AML-193 (cell line): ENCODE measurements around the gene LENEP.

ENCODE experiments used
- DNase-seq, 2 experiments: peaks; one replicate each; lab custom pipeline; 2025; lab: John Stamatoyannopoulos, UW

LENEP gene

GRCh38 chr1:154993572-154994268 lies at the start of gene LENEP:
LENEP (plus strand) TSS chr1:154993586; CDS start chr1:154993608, 22 bp downstream.
- no peak for DNase-seq

GRCh38 chr1:154943649-154944400 lies 49.6 kb upstream of the LENEP start:
- peak; percentile 57 to 67 for DNase-seq

- no peak for DNase-seq
Observed at GRCh38 chr1:154944401-154945159, 48.8 kb upstream of the LENEP start.

GRCh38 chr1:154945160-154945961 lies 48.0 kb upstream of the LENEP start:
- no peak for DNase-seq

DNA sequence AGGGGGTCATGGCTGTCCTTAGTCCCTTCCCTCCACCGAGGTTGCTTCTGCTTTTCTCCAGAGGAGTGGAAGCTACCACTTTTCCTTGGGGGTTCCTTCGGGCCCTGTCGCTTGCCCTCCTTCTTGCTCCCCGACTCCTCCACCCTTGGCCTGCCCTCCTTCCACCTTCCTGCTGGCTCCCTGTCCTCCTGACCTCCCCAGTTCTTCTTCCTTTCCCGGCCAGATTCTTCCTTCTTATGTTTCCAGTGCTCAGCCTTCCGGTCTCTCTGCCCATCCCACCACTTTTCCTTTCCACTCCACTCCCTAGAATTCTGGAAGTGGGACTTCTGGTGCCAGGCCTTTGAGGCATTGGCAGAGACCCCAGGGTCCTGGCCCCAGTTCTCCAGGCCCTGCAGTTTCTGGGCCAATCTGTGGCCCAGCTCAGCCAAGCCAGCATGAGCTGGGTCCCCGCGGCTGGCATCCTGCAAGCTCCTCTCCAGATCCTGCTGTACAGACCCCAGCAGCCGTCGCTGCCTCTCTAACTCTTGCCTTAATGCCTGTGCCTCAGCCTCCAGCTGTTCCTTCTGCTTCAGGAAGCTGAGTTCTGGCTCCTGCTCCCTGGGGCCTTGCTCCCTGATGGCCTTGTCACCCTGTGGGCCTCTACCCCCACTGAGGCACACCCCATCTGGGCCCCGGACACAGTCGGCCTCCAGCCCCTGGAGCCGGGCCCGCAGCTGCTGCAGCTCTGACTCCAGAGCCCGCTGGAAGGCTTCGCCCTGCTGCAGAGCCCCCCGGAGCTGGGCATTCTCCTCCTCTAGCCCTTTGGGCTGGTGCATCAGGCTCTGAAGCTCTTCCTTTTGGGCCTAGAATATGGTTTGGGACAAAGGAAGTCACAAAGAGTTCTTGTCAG lies 47.2 kb upstream of the LENEP start:
- no peak for DNase-seq

GRCh38 chr1:154948079-154948478 lies 45.3 kb upstream of the LENEP start:
- DNase-seq, result no peak

- DNase-seq, result no peak
Observed at GRCh38 chr1:154951901-154952657, 41.3 kb upstream of the LENEP start.

DNA sequence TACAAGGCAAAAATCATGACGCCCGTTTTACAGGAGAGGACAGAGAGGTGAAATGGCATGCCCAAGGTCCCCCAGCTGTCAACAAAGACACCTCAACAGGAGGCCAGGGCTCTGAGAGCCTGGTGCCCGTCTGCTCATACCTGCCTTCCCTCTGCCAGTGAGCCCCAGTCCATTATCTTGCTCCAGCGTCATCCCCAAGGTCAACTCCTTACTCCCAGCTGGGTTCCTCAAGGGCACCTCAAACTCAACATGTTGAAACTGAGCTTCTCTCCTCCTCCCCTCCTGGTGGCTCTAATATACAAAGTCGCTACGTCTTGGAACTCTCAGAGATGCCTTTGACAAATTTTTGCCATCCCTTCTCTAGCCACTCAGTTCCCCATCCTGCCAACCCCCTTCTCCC lies 40.7 kb upstream of the LENEP start:
- DNase-seq, result no peak

- no peak for DNase-seq
Observed at GRCh38 chr1:154953611-154954038, 39.8 kb upstream of the LENEP start.

- DNase-seq, result no peak
Observed at GRCh38 chr1:154954541-154954940, 38.8 kb upstream of the LENEP start.

DNA sequence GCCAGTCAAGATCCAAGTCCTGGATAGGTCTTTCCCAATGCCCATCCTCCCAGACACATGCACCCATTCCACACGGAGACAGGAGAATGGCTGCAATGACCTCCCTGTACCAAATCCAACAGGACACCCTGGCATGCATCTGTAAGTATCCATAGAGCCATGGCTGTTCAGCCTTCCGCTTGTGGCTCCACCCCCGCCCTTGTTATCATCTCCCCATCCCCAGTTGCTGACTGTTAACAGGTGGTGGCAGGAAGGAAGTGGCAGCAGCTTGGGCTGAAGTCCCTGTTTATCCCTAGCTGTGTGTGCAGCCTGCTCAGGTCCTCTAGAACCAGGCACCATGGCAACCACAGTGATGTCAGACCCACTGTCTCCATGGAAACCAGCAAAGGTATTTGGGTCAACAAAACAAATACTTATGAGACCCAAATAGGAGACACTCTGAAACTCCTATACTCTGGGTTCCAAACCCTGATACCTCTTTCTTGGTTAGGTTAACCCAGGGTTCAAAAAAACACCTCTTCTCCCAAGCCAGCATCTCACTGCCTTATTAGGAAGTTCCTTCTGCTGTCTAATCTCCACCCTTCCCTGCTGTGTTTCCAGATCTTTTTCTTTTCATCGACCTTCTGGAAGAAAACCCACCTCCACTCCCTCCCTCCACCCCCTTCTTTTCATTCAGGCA lies 38.2 kb upstream of the LENEP start:
- DNase-seq, result no peak

GRCh38 chr1:154955718-154956543 lies 37.5 kb upstream of the LENEP start, which contains the start of gene PBXIP1:
PBXIP1 (minus strand) TSS chr1:154956099; CDS start chr1:154953721, 2,378 bp downstream.
- peak; percentile 85 to 93 for DNase-seq

GRCh38 chr1:154956544-154956941 lies 36.8 kb upstream of the LENEP start:
- DNase-seq, result no peak

GRCh38 chr1:154957091-154957657 lies 36.2 kb upstream of the LENEP start:
- DNase-seq, result no peak

GRCh38 chr1:154958036-154958435 lies 35.4 kb upstream of the LENEP start:
- no peak for DNase-seq

DNA sequence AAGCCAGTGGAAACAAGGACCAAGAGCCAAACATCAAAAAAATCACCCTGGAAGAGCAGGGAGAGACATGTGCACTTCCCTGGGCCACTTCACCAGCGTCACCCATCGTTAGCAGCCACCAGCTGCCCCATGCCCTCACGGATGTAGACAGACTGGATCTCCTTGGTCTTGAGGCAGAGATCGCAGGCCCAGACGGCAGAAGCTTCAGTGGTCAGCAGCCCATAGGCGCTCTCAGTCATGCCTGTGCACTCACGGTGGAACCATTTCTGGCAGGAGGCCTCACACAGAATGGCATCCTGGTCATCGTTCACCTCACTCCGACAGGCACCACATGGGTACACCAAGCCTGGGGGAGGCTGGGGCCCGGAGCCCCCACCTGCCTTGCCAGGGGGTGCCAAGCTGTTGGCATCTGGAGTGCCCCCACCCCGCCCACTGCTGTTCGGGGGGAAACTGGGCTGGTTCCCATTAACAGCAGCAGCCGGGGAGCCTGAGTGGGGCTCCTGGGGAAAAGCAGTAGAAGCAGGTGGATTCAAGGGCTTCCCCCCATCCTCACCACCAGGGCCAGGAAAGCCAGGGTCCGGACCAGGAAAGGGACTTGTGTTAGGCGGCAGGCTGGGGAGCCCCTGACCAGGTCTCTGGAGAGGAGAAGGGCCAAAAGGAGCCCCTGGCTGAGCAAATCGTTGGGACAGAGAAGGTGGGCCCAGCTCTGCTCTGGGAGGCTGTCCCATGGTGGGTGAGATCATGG lies 34.5 kb upstream of the LENEP start:
- no peak for DNase-seq

DNA sequence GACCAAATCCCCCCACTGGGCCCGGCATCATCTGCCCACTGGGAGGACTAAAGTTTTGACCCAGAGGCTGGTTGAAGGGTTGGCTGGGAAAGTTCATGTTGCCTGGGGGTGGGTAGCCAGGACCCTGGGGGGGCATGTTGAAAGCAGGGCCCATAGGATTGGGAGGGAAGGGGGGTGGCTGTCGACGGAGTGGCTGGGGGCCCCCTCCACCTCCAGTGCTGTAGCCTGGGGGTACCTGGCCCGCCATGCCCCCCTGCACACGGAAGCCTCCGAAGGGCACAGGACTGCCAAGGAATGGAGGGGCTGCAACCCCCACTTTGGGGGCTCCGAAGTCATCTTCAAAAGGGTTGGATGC lies 34.0 kb upstream of the LENEP start:
- DNase-seq, result no peak
